ENCODE results near the gene SORBS1. TPM values are rescaled to one million over a fixed set of nuclear protein-coding genes. Genes with fewer than 3 reads are reported as not detected.

Gene SORBS1
- total RNA-seq, 4 donors from 2014 or later = 35.1 to 53.1 (median 43.3) TPM

DNA sequence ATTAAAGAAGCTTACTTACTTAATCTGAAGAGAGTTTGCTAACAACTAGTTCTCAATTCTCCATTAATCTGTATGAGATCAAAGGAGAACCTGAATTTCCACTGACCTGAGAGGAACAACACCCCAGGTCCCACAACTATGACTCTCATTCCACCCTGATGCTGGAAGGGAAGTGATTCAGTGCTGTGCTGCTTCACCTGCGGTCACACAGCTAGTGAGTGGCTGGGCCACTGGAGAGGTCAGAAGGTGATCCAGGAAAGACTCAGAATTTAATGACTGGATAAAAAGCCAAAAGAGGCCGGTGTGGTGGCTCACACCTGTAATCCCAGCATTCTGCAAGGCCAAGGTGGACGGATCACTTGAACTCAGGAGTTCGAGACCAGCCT, 23.6 kb downstream of the SORBS1 start:
- H3K4me3 ChIP-seq (ENCODE audit: low read depth, poor library complexity, severe bottlenecking) = no peak overlapping the region
- no peak for DNase-seq (ENCODE audit: low spot score in 2 of 2)
- intact Hi-C loops (cut with DNase I; ENCODE audit: low total_unique reads) = loop anchor here (10.0 kb wide), 1 partner anchor 1043 kb away; no protein-coding TSS in a partner anchor
- WGBS, 2 donors = 70 to 93% methylated on average over 4 of the region's 4 CpGs
- TF ChIP-seq POLR2A (IDR thresholded peaks at IDR 0.05) (no peak), CTCF (IDR thresholded peaks at IDR 0.05) (no peak)

GRCh38 chr10:95536894-95537541, 24.2 kb downstream of the SORBS1 start:
- no peak for TF ChIP-seq POLR2A (IDR thresholded peaks at IDR 0.05)
- TF ChIP-seq CTCF (IDR thresholded peaks at IDR 0.05) = no peak
- DNase-seq (ENCODE audit: low spot score in 2 of 2) = no peak
- WGBS, 2 donors = 94% methylated on average over 8 of the region's 8 CpGs
- intact Hi-C loops (cut with DNase I; ENCODE audit: low total_unique reads) = loop anchor here (10.0 kb wide), 1 partner anchor 1042 kb away; no protein-coding TSS in a partner anchor
- H3K4me3 ChIP-seq (ENCODE audit: low read depth, poor library complexity, severe bottlenecking) = no peak overlapping the region

- TF ChIP-seq POLR2A (IDR thresholded peaks at IDR 0.05) (no peak), CTCF (IDR thresholded peaks at IDR 0.05) (no peak)
- WGBS, 2 donors = 72 to 88% methylated on average over 8 of the region's 8 CpGs
- intact Hi-C loops (cut with DNase I; ENCODE audit: low total_unique reads) = loop anchor here (10.0 kb wide), 1 partner anchor 1041 kb away; no protein-coding TSS in a partner anchor
- DNase-seq (ENCODE audit: low spot score in 2 of 2) = no peak
- H3K4me3 ChIP-seq (ENCODE audit: low read depth, poor library complexity, severe bottlenecking) = no peak overlapping the region
Observed at GRCh38 chr10:95536017-95536416, 25.2 kb downstream of the SORBS1 start.

DNA sequence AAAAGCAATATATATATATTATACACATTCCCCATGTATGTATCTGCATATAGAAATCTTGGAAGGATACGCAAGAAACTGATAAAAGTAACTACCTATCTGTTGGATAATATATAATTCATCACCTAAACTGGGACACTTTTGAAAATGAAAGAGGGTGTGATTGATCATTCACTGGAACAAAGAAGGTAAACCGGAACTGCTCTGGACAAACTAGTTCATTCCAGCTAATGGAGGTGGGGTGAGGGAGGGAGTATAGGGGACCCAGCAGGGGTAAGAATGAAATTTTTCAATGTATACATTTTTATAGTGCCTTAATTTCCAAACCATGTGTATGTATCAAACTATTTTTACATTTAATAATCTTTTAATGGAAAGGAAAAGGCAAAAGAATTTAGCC, 25.6 kb downstream of the SORBS1 start:
- intact Hi-C loops (cut with DNase I; ENCODE audit: low total_unique reads) = loop anchor here (10.0 kb wide), 1 partner anchor 1041 kb away; no protein-coding TSS in a partner anchor
- no peak for DNase-seq (ENCODE audit: low spot score in 2 of 2)
- H3K4me3 ChIP-seq (ENCODE audit: low read depth, poor library complexity, severe bottlenecking) = no peak overlapping the region
- WGBS, 2 donors = 76 to 81% methylated on average over 2 of the region's 2 CpGs
- TF ChIP-seq CTCF (IDR thresholded peaks at IDR 0.05) = no peak
- no peak for TF ChIP-seq POLR2A (IDR thresholded peaks at IDR 0.05)

GRCh38 chr10:95533590-95533989, 27.6 kb downstream of the SORBS1 start:
- no peak overlapping the region for H3K4me3 ChIP-seq (ENCODE audit: low read depth, poor library complexity, severe bottlenecking)
- WGBS, 2 donors = 70 to 78% methylated on average over 6 of the region's 6 CpGs
- TF ChIP-seq CTCF (IDR thresholded peaks at IDR 0.05) = no peak
- no peak for TF ChIP-seq POLR2A (IDR thresholded peaks at IDR 0.05)
- intact Hi-C loops (cut with DNase I; ENCODE audit: low total_unique reads) = loop anchor here (10.0 kb wide), 1 partner anchor 1039 kb away; no protein-coding TSS in a partner anchor
- no peak for DNase-seq (ENCODE audit: low spot score in 2 of 2)
